ENCODE measurements around the gene AK2. TPM values are rescaled to one million over a fixed set of nuclear protein-coding genes. Genes with fewer than 3 reads are reported as not detected.

AK2 gene
- total RNA-seq, 1 donor from 2014 or later: 126 TPM

DNA sequence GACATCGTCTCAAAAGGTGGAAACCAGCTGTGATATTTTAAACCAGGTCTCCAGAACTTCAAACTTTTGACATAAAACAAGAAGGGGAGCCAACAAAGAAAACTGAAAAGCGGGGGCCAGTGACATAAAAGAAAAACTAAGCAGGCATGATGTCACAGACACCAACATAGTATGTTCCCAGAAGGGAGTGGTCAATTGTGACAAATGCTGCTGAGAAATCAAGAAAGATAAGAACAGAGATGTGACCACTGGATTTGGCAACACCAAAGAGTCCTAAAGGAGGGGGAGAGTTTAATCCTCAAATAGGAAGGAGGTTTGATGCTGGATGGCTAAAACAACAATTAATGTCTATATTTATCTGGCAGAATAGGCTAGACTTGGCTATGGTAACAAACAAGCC, 69.8 kb downstream of the AK2 start:
- no peak overlapping the region for H3K27ac ChIP-seq (ENCODE audit: low read depth, low read length)
- H3K4me3 Mint-ChIP-seq (ENCODE audit: unreplicated experiment): no peak overlapping the region
- DNase-seq (ENCODE audit: low read depth): no peak

DNA sequence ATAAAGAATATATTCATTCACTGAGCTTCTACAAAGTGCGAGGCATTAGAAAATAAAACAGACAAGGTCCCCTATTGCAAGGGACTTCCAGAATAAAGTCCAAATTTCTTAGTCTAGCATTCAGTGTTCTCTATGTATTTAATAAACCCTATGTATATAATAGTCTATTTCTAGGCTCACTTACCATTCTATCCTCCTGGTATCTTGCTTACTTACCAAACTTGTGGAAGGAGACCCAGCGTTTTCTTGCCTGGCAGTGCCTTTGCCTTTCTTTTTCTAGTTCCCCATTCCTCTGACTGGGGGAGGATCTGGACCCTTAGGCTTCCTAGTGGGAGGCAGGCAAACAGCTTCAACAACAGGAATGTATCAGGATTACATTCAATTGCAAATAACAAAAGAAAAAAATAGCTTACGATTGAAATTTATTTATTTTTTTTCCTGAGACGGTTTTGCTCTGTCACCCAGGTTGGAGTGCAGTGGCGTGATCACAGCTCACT, 71.4 kb downstream of the AK2 start:
- DNase-seq (ENCODE audit: low read depth) (no peak), FAIRE-seq (no peak)
- H3K79me2 ChIP-seq (ENCODE audit: insufficient read depth, low read length): peaks cover 38% of the 10 kb centered on the region
- no peaks in the 10 kb centered on the region for H3K27me3 ChIP-seq (ENCODE audit: insufficient read depth, low read length)
- no peak overlapping the region for H3K9ac ChIP-seq (ENCODE audit: low read length)
- Mint-ChIP-seq H3K27me3 (ENCODE audit: low read depth, unreplicated experiment) (peaks cover 9% of the 10 kb centered on the region), H3K36me3 (ENCODE audit: low read depth, unreplicated experiment) (peaks cover 1% of the 10 kb centered on the region), H3K4me1 (ENCODE audit: low read depth, unreplicated experiment) (peaks cover 23% of the 10 kb centered on the region), H3K9me3 (ENCODE audit: unreplicated experiment) (no peaks in the 10 kb centered on the region), H3K4me3 (ENCODE audit: unreplicated experiment) (peak overlapping the region; percentile 88), H3K27ac (ENCODE audit: unreplicated experiment) (peak overlapping the region; percentile 88)
- H3K4me1 ChIP-seq (ENCODE audit: insufficient read depth, low read length): peaks cover 23% of the 10 kb centered on the region
- peak overlapping the region; percentile 95 for H3K4me2 ChIP-seq (ENCODE audit: low read length)
- H3K36me3 ChIP-seq (ENCODE audit: insufficient read depth, low read length): no peaks in the 10 kb centered on the region
- TF ChIP-seq, protein P1, sequence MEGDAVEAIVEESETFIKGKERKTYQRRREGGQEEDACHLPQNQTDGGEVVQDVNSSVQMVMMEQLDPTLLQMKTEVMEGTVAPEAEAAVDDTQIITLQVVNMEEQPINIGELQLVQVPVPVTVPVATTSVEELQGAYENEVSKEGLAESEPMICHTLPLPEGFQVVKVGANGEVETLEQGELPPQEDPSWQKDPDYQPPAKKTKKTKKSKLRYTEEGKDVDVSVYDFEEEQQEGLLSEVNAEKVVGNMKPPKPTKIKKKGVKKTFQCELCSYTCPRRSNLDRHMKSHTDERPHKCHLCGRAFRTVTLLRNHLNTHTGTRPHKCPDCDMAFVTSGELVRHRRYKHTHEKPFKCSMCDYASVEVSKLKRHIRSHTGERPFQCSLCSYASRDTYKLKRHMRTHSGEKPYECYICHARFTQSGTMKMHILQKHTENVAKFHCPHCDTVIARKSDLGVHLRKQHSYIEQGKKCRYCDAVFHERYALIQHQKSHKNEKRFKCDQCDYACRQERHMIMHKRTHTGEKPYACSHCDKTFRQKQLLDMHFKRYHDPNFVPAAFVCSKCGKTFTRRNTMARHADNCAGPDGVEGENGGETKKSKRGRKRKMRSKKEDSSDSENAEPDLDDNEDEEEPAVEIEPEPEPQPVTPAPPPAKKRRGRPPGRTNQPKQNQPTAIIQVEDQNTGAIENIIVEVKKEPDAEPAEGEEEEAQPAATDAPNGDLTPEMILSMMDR (IDR thresholded peaks at IDR 0.05; ENCODE audit: insufficient read depth, low read depth, low read length): no peak
- no peak for TF ChIP-seq EZH2 (IDR thresholded peaks at IDR 0.05; ENCODE audit: insufficient read depth, low read length)
- no peaks in the 10 kb centered on the region for H3K9me3 ChIP-seq (ENCODE audit: insufficient read depth, low read depth, low read length)
- H2AFZ ChIP-seq (ENCODE audit: low read depth, low read length): peak overlapping the region; percentile 83
- H4K20me1 ChIP-seq (ENCODE audit: insufficient read depth, low read length): peaks cover 32% of the 10 kb centered on the region
- H3K4me3 ChIP-seq (ENCODE audit: insufficient read depth, low read depth, low read length): peak overlapping the region; percentile 66
- H3K27ac ChIP-seq (ENCODE audit: low read depth, low read length): peak overlapping the region; percentile 57

More for the DNA sequence above, 69.8 kb downstream of the AK2 start:
- H4K20me1 ChIP-seq (ENCODE audit: insufficient read depth, low read length): peaks cover 18% of the 10 kb centered on the region
- no peak for FAIRE-seq
- H3K79me2 ChIP-seq (ENCODE audit: insufficient read depth, low read length): peaks cover 21% of the 10 kb centered on the region
- no peak for TF ChIP-seq EZH2 (IDR thresholded peaks at IDR 0.05; ENCODE audit: insufficient read depth, low read length)
- TF ChIP-seq, protein P1 (IDR thresholded peaks at IDR 0.05; ENCODE audit: insufficient read depth, low read depth, low read length): no peak
- no peak overlapping the region for H3K4me2 ChIP-seq (ENCODE audit: low read length)
- H3K4me1 ChIP-seq (ENCODE audit: insufficient read depth, low read length): peaks cover 23% of the 10 kb centered on the region
- peaks cover 22% of the 10 kb centered on the region for H3K27me3 Mint-ChIP-seq (ENCODE audit: low read depth, unreplicated experiment)
- peaks cover 6% of the 10 kb centered on the region for H3K36me3 Mint-ChIP-seq (ENCODE audit: low read depth, unreplicated experiment)
- no peak overlapping the region for H3K4me3 ChIP-seq (ENCODE audit: insufficient read depth, low read depth, low read length)
- no peaks in the 10 kb centered on the region for H3K36me3 ChIP-seq (ENCODE audit: insufficient read depth, low read length)
- no peak overlapping the region for H2AFZ ChIP-seq (ENCODE audit: low read depth, low read length)
- peaks cover 19% of the 10 kb centered on the region for H3K4me1 Mint-ChIP-seq (ENCODE audit: low read depth, unreplicated experiment)
- H3K9me3 Mint-ChIP-seq (ENCODE audit: unreplicated experiment): peaks cover 6% of the 10 kb centered on the region
- H3K9me3 ChIP-seq (ENCODE audit: insufficient read depth, low read depth, low read length): no peaks in the 10 kb centered on the region
- H3K27me3 ChIP-seq (ENCODE audit: insufficient read depth, low read length): peaks cover 5% of the 10 kb centered on the region
- no peak overlapping the region for H3K27ac Mint-ChIP-seq (ENCODE audit: unreplicated experiment)
- no peak overlapping the region for H3K9ac ChIP-seq (ENCODE audit: low read length)

DNA sequence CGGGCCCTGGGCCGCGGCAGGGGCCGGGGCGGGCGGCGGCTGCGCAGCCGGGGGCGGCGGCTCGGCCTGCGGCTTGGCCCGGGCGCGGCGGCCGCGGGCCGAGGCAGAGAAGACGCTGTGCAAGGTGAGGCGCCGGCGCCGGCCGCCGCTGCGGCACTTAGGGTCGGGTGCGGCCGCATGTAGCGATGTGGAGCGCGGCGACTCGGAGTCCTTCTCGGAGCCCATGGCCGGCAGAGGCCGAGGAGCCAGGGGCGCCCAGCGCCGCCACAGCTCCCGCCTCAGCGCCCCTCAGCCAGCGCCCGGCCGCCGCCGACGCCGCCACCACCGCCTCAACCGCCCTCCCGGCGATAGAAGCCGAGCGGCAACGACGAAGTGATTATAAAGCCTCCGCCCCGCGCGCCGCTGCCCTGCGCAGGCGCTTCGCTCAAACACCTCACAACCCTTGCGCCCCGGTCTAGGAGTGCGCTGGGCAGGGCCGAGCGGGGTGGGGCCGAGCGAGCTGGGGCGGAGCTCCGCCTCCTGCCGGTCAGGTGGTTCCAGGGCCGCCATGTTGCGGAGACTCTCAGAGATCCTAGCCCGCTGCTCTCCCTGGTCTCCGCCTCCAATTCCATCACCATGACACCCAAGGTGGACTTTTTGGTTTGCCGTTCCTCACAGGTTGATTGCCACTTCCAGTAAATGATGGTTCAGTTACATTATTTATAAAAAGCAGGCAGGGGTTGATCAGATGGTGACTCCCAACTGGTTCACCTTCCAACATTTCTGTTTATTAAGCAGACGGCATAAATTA, 72.0 kb downstream of the AK2 start, which contains the start of gene RNF19B:
Gene RNF19B, minus strand, starts transcription at position 349 of the 790 bp plus-strand sequence. Its CDS starts 124 bp downstream, at position 225.
- H3K27ac ChIP-seq (ENCODE audit: low read depth, low read length): peak within 1 kb of the TSS; percentile 77
- H3K27me3 ChIP-seq (ENCODE audit: insufficient read depth, low read length): no peaks in the 10 kb centered on the region
- FAIRE-seq: no peak
- H3K9ac ChIP-seq (ENCODE audit: low read length): peak within 1 kb of the TSS; percentile 80
- H3K9me3 ChIP-seq (ENCODE audit: insufficient read depth, low read depth, low read length): no peaks in the 10 kb centered on the region
- H3K9me3 Mint-ChIP-seq (ENCODE audit: unreplicated experiment): no peaks in the 10 kb centered on the region
- H4K20me1 ChIP-seq (ENCODE audit: insufficient read depth, low read length): peaks cover 38% of the 10 kb centered on the region
- no peaks in the 10 kb centered on the region for H3K36me3 ChIP-seq (ENCODE audit: insufficient read depth, low read length)
- peak; percentile 80 for DNase-seq (ENCODE audit: low read depth)
- H3K4me3 ChIP-seq (ENCODE audit: insufficient read depth, low read depth, low read length): peak within 1 kb of the TSS; percentile 80
- TF ChIP-seq, protein P1 (IDR thresholded peaks at IDR 0.05; ENCODE audit: insufficient read depth, low read depth, low read length): no peak
- TF ChIP-seq EZH2 (IDR thresholded peaks at IDR 0.05; ENCODE audit: insufficient read depth, low read length): no peak
- H3K79me2 ChIP-seq (ENCODE audit: insufficient read depth, low read length): peaks cover 43% of the 10 kb centered on the region
- peaks cover 1% of the 10 kb centered on the region for H3K36me3 Mint-ChIP-seq (ENCODE audit: low read depth, unreplicated experiment)
- H3K27me3 Mint-ChIP-seq (ENCODE audit: low read depth, unreplicated experiment): peaks cover 8% of the 10 kb centered on the region
- peak within 1 kb of the TSS; percentile 88 for H3K27ac Mint-ChIP-seq (ENCODE audit: unreplicated experiment)
- peak within 1 kb of the TSS; percentile 94 for H3K4me3 Mint-ChIP-seq (ENCODE audit: unreplicated experiment)
- peak within 1 kb of the TSS; percentile 95 for H3K4me2 ChIP-seq (ENCODE audit: low read length)
- H3K4me1 Mint-ChIP-seq (ENCODE audit: low read depth, unreplicated experiment): peaks cover 23% of the 10 kb centered on the region
- peak within 1 kb of the TSS; percentile 83 for H2AFZ ChIP-seq (ENCODE audit: low read depth, low read length)
- peaks cover 23% of the 10 kb centered on the region for H3K4me1 ChIP-seq (ENCODE audit: insufficient read depth, low read length)

Measured in astrocyte (in vitro differentiated cells and primary cell).